Measurements from ENCODE around the gene BST2.

Gene BST2, protein sequence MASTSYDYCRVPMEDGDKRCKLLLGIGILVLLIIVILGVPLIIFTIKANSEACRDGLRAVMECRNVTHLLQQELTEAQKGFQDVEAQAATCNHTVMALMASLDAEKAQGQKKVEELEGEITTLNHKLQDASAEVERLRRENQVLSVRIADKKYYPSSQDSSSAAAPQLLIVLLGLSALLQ
- 34.5 to 121 (median 64.9) reads per million in 18 experiments for total RNA-seq

GRCh38 chr19:17405250-17406045 is at the start of gene BST2:
BST2 (minus strand) TSS chr19:17405630; CDS start chr19:17405575, 55 bp downstream.
- DNase-seq: peak; percentile 83 to 87

DNA sequence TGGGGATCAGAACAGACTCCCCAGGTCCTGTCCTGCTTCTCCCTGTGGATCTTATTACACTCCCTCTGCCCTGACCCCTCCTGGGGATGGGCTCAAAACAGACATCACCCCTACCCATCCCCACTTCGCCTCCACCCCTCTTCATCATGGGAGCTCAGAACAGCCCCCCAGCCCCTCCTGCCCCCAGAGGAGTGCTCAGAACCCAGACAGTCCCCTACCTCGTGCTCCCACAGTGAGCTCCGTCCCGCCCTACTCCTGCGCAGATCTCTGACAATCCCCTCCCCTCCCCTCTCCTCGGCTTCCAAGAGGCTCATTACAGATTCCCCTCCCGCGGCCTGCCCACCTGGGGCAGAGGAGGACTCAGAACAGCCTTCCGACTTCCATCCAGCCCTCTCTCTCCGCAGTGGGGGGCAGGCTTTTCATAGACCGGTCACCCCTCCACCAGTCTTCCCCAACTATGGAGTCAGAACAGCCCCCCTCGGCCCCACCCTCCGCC is 49.2 kb upstream of the BST2 start:
- DNase-seq: no peak

GRCh38 chr19:17451820-17452219 is 46.4 kb upstream of the BST2 start:
- no peak for DNase-seq

GRCh38 chr19:17450264-17451075 is 45.0 kb upstream of the BST2 start:
- DNase-seq: peak; percentile 36 to 43

DNA sequence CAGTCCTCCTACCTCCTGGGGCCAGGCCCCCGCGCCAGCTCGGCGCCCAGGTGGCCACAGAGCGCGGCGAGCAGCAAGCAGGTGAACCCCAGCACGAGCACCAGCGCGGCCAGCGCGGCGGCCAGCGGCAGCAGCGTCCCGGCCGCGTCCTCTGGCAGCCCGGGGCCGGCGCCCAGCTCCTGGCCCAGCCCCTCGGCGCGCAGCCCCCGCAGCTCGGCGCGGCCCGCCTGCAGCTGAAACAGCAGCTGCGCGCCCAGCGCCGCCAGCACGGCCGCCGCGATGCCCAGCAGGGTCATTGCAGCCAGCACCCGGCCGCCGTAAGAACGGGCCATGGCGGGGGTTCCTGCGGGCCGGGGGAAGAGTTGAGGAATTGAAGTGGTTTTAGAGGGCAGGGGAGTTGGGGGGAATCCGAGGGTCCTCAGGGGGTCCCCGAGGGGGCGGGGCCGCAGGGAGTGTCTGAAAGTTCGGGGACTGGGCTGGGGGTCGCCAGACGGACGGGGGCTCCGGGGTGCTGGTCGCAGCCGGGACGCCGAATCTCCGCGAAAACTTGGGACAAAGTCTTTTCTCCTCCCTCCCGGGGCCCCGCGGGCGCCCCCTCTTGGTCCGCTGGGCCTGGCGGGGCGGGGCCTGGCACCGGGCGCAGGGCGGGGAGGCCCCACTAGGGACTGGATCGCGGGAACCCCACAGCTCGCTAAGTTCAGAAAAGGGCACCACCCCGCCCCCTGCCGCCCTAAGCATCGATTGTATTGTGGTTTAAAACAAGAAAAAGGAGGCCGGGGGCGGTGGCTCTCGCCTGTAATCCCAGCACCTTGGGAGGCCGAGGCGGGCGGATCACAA is 42.9 kb upstream of the BST2 start, which contains the start of gene TMEM221:
TMEM221 (minus strand) TSS at position 538 of the 837 bp plus-strand sequence; CDS start at position 332, 206 bp downstream.
- peak; percentile 17 to 40 for DNase-seq

DNA sequence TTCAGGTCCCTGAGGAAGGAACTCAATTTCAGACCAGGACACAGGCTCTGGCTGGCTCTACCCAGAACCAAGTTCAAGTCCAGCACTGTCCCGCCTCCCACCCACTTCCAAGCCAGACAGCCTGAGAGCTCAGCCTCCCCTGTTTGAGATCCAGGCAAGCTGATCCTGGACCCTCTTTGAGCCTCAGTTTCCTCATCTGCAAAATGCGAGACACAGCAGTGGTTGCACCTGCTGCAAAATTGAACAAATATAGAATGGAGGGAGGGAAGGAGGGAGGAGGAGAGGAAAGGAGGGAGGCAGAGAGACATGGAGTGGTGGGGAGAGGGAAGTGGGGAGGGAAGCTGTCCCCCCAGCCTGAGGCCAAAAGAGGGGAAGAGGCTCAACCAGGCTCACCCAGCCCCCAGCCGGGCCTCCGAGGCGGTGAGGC is 42.3 kb upstream of the BST2 start:
- DNase-seq: no peak

- no peak for DNase-seq
Measured at GRCh38 chr19:17445526-17446165, 40.2 kb upstream of the BST2 start.

DNA sequence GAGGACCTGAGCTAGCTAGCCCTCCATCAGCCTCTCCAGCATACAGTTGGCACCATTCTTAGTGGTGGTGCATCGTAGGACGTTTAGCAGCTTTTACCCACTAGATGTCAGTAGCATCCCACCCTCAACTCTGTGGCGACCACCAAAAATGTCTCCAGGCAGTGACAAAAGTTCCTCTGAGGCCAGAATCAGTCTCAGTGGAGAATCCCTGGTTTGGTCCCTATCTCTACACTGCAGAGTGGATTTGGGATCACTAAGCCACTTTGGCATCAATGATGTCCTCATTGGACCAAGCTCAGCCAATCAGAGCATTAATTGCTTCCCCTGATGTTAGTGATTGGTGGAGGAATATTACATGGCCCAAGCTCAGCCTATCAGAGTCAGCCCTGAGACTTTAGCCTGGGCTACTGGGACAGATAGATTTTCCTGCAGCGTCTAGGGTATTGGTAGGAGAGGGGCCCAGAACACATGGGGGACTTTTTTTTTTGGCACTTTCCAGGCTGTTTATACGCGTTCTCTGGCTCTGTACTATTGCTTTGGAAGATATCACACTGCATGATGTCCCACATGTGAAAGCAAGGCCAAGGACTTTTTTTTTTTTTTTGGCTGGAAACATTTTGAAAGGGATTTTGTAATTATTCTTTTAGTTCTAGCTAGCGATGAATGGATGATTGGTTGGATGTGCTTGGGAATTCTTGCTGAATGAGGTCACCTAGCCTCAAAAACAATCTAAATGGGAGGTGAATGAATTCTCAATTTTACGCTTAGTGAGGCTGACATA is 36.0 kb upstream of the BST2 start:
- DNase-seq: peak; percentile 33 to 44

DNA sequence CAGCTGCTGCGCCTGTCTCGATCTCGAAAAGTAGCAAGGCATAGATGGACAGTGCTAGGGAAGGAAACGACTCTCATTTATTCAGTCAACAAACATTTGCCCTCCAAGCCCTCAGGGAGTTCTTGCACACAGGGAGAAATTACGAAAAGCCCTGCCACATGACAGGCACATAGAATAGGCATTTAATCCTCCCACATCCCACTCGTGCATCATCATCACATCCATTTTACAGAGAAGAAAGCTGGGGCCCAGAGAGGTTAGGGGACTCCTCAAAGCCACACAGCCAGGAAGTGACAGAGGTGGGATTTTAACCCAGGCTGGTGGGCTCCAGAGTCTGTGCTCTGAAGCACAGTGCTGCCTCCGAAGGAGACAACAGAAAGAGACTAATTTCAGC is 31.4 kb upstream of the BST2 start:
- DNase-seq: peak; percentile 26 to 64

DNA sequence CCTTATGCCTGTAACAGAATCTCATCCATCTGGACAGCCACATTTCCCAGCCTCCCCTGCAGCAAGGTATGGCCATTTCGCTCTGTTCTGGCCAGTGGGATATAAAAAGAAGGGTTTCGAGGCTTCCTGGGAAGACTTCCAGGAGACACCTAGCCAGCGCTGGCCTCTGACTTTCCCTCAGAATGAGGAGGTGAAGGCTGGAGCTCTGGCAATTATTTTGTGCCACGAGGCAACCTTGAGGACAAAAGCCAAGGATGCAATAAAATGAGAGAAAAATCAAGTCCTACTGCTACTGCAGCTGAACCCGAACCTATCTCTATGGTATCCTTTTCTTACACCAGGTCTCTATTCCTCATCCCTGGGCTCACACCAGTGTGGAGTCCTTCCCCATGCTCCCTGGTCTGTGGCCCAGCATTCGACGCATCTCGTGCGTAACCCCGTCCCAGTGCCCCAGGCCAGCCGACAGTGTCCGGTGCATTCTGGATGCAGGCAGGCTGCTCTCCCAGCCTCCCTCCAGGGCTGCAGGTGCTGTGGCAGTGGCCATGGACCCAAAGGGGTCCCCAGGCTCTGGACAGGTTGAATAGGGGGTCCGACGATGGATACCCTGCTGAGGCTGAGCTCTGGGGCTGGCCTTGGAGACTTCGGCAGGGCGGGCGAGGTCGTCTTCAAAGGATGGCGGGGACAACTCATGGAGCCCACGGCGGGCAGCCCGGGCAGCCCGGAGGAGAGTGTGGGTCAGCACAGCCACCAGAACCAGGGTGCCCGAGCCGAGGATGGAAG is 30.9 kb upstream of the BST2 start:
- DNase-seq: no peak

- DNase-seq: no peak
Measured at GRCh38 chr19:17435218-17435617, 29.8 kb upstream of the BST2 start.

DNA sequence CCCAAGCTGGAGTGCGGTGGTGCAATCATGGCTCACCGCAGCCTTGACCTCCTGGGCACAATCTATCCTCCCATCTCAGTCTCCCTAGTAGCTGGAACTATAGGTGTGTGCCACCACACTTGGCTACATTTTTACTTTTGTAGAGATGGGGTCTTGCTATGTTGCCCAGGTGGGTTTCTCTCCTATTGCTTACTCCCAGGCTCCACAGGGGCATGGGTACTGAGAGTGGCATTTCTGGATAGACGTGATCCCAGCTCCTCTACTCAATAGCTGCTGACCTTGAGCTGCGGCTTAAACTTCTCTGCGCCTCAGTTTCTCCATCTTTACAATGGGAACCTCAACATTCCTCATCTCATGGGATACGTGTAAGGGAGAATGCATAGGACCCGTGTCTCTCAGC is 26.0 kb upstream of the BST2 start:
- DNase-seq: no peak

GRCh38 chr19:17429641-17430113 is 24.2 kb upstream of the BST2 start:
- DNase-seq: no peak

DNA sequence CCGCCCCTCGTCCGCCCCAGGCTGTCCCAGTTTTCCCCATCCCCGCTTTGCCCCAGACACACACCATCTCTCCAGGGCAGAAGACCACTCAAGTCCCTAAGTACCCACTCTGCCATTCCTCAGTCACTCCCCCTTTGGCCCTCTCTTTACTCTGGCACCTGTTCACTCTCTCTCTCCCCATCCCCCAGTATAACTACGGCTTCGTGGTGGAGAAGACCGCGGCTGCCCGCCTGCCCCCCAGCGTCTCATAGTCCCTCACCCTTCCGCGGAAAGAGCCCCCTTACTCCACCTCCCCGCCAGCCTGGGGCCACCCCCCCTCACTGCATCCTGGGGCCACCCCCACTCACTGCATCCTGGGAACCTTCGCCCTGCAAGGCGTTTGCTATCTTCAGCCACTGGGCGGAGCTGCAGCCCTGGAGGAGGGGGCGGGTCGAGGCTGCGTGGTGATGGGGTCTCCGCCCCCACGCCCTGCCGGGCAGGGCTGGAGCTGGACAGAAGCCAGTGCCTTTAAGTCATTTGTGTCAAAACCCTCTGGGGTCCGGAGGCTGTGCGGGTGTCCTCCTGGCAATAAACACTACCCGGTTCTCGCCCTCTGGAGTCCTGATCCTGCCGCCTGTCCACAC is 19.4 kb upstream of the BST2 start:
- peak in 1 of 2 donors; percentile 17 for DNase-seq

DNA sequence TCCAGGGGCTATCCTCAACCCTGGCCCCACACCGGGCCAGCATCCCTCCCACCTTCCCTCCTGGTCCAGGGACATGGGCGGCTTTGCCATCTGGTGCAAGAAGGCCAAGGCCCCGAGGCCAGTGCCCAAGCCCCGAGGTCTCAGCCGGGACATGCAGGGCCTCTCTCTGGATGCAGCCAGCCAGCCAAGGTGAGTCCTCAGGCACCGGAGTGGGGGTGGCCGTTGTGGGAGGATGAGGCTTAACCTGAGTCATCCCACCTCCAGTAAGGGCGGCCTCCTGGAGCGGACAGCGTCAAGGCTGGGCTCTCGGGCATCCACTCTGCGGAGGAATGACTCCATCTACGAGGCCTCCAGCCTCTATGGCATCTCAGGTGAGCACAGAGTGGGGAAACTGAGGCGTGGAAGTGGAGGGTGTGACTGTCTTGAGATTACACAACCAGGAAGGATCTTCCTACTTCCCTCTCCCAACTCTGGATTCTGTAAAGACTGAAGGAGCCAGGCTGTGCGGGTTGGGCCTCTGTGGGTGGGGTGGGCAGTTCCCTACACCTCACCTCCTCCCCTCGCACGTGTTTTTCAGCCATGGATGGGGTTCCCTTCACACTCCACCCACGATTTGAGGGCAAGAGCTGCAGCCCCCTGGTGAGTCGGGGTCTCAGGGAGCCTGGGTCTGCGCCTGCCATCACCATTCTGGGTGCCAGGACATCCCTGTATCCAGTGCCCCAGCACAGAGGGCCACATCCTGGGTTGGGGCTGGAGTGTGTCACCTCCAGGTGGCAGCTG is 18.2 kb upstream of the BST2 start:
- no peak for DNase-seq

DNA sequence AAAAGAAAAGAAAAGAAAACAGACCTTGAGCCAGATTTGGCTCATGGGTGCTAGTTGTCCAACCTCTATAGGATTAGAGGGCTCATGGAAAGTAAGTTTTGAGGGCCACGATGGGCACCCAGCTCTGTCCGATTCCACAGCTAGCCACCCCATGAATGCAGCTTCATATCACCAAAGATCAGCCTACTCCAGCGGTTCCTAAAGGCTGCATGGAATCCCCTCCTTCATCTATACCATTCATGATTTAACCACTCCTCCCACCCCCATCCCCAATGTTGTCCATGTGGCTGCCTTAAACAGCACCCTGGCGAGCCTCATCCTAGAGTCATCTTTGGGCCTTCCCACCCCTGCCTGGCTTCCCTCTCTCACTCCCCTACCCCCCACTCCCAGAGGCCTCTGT is 16.5 kb upstream of the BST2 start:
- DNase-seq: no peak

DNA sequence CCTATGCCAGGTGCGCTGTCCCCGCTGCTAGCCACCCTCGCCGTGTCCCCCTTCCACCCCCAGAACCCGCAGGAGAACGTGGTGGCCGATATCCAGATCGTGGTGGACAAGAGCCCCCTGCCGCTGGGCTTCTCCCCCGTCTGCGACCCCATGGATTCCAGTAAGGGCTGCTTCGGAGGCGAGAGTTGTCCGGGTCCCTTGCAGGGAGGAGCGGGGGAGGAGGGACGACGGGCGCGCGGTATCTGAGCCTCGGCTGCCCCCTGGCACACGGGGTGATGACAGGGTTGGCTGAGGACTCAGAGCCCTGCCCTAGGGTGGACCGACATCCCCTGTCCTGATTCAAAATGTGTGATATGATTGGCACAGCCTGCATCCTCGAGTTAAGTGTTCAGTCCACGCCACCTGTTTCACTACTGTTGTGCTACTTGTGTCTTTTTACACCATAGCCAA is 15.1 kb upstream of the BST2 start:
- DNase-seq: peak; percentile 24 to 44

Data from inflammatory macrophage (primary cell).